Measurements from ENCODE around the gene SMARCD1.
"Not testable (repeated sequence)": the region's sequence is repeated elsewhere in the genome, so short reads cannot be mapped to it uniquely, and the experiment has no call there.

SMARCD1 gene

DNA sequence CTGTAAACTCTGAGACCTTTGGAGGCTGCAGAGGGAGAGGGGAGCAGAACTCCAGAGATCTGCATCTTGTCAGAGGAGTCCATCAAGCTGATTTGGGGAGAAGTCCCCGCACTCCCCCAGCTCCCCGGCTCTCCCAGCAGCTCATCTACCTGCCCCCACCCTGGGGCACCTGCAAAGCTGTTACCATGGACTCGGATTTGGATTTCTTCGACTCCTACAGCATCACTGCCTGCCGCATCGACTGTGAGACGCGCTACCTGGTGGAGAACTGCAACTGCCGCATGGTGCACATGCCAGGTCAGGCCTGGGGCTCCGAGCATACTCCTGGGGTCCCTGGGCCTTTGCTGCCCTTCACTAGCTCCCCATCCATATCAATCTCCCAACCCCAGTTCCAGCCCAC lies 6.9 kb upstream of the SMARCD1 start:
- no peak for DNase-seq

DNA sequence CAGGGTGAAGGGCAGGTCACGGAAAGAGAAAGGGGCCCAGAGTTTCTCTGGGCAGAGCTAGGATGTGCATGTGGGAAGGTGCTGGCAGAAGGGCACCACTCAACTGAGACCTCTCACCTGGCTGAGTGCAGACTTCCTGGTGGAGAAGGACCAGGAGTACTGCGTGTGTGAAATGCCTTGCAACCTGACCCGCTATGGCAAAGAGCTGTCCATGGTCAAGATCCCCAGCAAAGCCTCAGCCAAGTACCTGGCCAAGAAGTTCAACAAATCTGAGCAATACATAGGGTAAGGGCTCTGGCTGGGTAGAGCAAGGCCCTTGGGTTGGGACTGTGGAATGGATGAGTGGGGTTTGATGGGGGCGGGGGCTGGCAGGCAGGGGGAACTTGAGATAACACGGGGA lies 5.4 kb upstream of the SMARCD1 start:
- no peak for DNase-seq

DNA sequence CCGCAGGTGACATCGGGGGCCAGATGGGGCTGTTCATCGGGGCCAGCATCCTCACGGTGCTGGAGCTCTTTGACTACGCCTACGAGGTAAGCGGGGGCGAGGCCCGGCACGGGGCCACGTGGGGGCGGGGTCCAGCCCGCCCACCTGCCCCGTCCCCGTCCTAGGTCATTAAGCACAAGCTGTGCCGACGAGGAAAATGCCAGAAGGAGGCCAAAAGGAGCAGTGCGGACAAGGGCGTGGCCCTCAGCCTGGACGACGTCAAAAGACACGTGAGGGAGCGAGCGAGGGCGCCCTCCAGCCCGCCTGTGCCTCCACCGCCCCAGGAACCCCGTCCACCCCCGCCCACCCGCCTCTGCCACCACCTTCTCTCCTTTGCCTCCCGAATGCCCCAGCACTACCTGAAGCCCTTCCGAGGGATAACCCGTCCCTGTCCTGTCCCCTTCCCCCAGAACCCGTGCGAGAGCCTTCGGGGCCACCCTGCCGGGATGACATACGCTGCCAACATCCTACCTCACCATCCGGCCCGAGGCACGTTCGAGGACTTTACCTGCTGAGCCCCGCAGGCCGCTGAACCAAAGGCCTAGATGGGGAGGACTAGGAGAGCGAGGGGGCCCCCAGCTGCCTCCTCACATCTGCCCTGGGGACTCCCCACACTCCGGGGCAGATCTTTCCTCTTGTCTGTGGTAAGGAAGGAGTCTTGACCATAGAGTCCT lies 3.9 kb upstream of the SMARCD1 start:
- no peak for DNase-seq

GRCh38 chr12:50082644-50083043 lies 2.5 kb upstream of the SMARCD1 start:
- no peak for DNase-seq

DNA sequence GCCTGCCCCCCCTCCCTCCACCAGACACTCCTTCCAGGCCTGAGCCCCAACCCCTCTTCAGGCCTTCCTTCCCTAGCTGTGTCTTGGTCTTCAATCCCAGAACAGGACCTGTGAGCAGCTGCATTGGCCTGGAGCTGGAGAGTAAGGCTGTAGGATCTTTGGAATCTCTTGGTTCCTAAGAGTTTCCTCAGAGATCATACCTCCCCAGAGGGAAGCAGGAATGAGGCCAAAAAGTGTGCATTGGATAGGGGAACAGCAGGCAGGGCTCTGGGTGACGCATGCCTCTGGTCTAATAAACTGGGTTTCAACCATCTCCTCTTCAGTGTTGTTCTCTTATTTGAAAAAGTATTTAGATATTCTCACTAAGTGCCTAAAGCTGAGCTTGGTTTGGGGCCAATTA lies 1.8 kb upstream of the SMARCD1 start:
- no peak for DNase-seq

GRCh38 chr12:50084409-50084774 lies 750 bp upstream of the SMARCD1 start:
- not testable (repeated sequence) for DNase-seq

DNA sequence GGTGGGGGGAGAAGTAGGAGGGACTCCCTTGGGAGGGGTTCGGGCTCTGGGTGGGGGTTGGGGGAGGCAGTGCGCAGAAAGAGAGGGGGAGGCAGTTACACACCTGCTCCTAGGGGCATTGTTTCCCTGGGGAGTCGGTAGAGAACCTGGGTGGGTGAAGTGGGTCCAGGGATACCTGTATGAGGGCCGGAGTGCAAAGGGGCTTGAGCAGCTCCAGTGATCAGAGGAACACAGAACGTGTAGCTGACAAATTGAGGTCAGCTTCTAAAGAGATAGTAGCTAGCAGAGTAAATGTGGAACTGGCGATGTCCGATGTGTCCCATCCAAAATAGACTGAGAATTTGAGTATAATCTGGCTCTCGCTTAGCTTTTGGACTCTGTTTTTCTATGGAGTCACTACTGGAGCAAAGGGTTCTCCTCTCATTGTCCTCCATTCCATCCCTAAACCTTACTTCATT lies 502 bp downstream of the SMARCD1 start:
- DNase-seq: no peak

DNA sequence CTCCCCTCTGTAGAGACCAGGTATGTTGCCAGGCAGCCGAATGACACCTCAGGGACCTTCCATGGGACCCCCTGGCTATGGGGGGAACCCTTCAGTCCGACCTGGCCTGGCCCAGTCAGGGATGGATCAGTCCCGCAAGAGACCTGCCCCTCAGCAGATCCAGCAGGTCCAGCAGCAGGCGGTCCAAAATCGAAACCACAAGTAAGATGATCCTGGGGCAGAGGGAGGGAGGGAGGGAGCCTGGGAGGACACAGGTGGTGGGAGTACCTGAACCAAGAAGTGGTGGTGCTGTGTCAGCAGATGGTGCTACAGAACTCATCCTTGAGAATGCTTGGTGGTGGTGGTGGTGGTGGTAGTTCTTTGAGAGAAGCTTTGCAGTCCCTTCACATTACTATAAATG lies 1.0 kb downstream of the SMARCD1 start:
- DNase-seq: no peak

DNA sequence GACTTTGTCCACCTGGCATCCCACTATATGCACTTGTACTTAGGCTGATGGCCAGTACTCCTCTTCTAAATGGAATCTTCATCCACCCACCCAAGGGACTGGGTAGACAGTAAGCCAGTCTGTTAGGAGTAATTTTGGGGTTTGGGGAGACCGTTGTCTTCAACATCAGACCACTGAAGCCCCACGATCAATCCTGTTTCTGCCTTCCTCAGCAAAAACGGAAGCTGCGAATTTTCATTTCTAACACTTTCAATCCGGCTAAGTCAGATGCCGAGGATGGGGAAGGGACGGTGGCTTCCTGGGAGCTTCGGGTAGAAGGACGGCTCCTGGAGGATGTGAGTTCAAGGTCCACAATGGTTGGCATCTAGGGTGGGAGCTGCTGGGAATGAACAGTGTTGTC lies 2.0 kb downstream of the SMARCD1 start:
- no peak for DNase-seq

- no peak for DNase-seq
Measured at GRCh38 chr12:50087995-50088394, 2.9 kb downstream of the SMARCD1 start.

GRCh38 chr12:50088577-50089335 lies 3.6 kb downstream of the SMARCD1 start:
- no peak for DNase-seq

DNA sequence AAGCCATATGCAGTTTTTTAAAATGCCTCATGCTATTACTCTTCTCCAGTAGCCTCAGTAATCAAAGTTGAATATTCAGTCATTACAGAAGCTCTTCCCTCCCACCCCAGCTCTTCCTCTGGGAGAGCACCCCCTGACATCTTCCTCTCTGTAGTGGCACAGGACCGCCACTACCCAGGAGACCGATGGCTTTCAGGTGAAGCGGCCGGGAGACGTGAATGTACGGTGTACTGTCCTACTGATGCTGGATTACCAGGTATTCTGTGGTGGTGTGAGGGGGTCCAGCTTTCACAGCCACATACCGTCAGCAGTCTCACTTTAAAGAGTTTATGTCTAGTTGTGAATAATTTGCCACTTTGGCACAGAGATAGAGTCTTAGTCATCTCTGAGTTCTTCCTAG lies 4.6 kb downstream of the SMARCD1 start:
- no peak for DNase-seq

DNA sequence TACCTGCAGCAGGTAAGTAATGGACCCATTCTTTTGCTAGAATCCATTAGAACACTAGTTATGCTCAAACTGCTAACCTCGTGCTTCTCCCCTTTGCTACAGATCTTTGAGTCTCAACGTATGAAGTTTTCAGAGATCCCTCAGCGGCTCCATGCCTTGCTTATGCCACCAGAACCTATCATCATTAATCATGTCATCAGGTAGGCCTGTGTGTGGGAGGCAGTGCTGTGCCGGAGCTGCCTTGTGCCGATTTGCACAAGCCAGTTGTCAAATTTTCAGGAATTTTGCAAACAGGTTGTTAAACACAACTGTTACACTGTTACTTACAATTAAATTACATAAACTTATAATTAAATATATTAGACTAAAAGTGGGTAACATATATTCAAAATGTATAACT lies 5.2 kb downstream of the SMARCD1 start:
- DNase-seq: no peak

DNA sequence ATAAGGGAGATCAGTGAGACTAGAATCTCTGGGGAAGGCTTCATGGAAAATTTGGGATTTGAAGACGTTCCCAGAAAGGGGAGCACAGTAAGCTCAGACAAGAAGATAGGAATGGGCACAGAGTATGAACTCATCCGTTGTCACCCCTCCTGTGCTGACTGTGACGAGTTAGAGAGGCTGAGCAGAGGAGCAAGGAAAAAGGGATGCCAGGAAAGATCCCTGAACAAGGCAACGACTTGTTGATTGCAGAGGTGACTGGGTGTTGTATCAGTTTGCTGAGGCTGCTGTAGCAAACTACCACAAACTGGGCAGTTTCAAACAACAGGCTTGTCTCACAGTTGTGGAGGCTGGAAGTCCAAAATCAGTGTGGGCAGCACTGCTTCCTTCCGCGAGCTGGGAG lies 12.8 kb downstream of the SMARCD1 start:
- no peak for DNase-seq

DNA sequence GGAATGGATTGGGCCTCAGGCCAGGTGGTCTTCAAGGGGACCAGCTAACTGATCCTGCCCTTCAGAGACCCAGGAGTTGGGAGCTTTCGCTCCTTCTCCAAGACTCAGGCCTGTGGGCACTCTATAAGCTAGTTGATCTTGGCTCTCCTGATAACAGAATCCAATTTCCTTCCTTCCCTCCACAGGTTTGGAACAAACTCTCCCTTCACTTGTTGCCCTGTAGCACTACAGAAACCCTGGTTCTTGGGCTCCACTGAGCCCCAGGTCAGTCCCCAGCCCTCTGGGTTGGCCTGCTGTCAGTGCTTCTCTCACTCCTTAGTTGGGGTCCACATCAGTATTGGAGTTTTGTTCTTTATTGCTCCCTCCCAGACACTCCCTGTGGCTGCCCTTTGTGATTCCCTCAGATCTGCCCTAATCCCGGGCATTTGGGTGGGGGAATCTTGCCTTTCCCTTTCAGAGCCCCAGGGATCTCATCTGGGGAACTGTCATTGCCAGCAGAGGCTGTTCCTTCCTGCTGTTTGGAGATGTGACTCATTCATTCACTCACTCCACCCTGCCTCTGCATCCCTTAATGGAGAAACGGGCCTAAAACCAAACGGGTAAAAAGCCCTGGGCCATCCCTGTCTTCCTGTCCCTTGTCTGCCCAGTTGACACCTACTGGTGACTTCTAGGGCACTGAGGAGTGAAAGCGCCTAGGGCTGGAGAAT lies 14.3 kb downstream of the SMARCD1 start:
- no peak for DNase-seq

GRCh38 chr12:50100561-50100960 lies 15.4 kb downstream of the SMARCD1 start:
- DNase-seq: no peak

- DNase-seq: peak; percentile 45
Measured at GRCh38 chr12:50101663-50102062, 16.5 kb downstream of the SMARCD1 start.

DNA sequence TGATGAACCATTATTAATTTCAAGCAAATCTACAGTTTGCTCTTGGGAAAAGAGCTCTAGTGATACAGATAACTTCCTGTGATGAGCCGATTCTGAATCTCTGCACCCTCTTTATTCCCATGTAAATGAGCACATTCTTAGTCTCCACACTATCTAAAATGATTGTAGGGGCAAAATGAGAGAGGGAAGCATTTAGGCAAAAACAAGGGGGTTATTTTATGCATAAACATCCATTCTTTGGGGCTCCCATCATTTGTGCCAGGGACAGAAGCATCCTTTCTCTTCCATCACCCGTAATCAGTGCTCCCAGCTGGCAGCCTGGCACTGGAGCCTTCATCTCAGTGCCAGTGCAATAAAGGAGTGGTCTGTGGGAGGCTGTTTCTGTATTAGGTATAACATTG lies 17.0 kb downstream of the SMARCD1 start:
- DNase-seq: no peak

GRCh38 chr12:50102646-50103309 lies 17.6 kb downstream of the SMARCD1 start:
- no peak for DNase-seq

GRCh38 chr12:50103351-50103750 lies 18.2 kb downstream of the SMARCD1 start:
- no peak for DNase-seq

DNA sequence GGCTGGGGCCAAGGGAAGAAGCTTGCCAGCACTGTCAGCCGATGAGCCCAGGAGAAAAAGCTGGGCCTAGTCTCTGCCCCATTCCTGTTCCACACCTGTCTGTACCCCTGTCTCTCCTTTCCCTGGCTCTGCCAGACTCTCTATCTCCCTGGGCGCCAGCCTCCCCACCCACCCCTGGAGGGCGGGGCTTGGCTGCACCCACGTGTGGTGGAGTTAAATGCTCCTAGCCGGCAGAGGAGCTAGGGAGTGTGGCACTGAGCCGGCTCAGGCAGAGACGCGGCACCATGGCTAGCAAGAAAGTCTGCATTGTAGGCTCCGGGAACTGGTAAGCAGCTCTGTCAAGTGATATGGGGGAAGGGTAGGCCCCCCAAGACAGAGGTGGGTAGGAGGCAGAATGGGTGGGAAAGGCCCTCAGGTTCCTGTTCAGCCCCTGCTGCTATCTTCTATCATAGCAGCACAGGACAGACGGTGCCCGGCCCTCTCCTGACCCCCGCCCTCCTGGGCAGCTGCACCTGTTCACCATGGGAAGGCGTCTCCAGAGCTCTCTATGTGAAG lies 18.7 kb downstream of the SMARCD1 start, which contains the start of gene GPD1:
GPD1 (plus strand) TSS at position 242 of the 555 bp plus-strand sequence; CDS start at position 285, 43 bp downstream.
- DNase-seq: peak; percentile 51

GRCh38 chr12:50104417-50105366 lies 19.6 kb downstream of the SMARCD1 start:
- peak; percentile 47 for DNase-seq

Data from right hindlimb (tissue), 1 donor.